Measurements from ENCODE around the gene PARK7. TPM values are rescaled to one million over a fixed set of nuclear protein-coding genes. Genes with fewer than 3 reads are reported as not detected.

The PARK7 gene
- total RNA-seq, 1 experiment from 2014 or later: 257 TPM

DNA sequence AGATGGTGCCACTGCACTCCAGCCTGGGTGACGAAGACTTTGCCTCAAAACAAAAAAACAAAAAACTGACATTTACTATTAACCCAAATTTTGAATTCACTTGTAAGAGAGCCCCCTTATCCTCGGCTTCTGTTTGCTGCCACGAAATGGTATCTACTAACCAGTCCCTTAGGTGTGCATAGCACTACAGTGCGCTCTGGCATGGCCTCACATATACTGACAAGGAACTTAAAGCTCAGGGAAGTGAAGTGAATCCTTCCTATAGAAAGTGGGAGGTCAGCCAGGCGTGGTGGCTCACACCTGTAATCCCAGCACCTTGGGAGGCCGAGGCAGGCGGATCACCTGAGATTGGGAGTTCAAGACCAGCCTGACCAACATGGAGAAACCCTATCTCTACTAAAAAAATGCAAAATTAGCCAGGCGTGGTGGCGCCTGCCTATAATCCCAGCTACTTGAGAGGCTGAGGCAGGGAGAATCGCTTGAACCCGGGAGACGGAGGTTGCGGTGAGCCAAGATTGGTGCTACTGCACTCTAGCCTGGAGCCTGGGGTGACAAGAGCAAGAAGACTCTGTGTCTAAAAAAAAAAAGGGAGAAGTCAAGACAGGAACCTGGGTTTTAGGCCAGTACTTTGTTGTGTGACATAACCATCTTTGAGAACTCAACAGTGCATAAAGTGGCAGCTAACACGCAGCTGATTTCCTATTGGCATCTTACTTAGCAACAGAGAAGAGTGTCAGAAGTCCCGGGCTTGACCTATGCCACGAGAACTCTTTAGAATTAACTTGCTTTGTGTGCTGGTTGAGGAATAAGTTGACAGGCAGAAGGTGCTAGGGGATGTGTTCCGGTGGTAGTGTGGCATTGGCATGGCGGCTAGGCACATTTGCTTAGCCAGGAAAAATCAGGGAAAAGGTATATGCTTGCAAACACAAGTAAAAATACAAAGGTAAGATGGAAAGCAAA is 47.8 kb downstream of the PARK7 start:
- no peak for DNase-seq (ENCODE audit: low read depth)

DNA sequence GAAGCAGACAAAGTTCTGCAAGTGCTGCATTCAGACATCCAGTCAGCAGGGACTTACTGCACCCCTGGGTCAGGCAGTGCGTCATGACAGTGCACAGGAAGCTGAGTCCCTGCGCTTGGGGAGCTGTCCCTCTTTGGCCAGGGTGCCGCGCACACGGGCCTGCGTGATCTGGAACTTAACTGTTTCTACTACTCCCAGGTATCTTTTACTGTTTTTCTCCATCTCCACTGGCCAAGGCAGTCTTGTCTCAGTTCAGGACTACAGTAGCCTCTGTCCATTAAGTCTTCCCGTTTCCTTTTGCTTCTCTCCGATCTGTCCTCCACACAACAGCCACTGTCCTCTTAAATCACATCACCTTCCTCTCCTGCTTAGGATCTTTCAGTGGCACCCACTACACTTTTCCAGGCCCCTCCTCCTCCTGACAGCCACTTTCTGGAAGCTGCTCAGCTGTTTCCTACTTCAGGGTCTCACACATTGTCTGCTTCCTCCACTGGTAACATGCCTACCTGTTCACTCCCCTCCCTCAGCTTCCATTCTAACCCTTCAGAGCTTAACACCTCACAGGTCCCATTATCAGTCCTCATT is 48.7 kb downstream of the PARK7 start:
- no peak for DNase-seq (ENCODE audit: low read depth)

DNA sequence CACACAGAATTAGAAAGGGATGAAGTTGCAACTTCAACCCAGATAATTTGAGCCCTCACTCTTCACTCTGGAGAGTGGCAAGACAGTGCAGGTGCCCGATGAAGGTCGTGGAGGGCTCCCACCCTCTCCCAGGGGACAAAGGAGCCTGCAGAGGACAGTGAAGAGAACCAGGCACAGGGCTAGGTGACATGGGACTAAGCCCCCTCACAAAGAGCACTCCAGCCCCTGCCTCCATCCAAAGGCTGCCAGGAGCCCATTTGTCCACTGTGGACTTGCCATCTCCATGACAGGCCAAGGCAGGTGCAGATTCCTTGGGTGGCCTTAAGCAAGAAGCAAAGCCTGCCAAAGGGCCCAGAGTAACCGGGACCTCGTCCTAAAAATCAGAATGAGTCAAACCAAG is 49.5 kb downstream of the PARK7 start:
- DNase-seq (ENCODE audit: low read depth): peak; percentile 69

DNA sequence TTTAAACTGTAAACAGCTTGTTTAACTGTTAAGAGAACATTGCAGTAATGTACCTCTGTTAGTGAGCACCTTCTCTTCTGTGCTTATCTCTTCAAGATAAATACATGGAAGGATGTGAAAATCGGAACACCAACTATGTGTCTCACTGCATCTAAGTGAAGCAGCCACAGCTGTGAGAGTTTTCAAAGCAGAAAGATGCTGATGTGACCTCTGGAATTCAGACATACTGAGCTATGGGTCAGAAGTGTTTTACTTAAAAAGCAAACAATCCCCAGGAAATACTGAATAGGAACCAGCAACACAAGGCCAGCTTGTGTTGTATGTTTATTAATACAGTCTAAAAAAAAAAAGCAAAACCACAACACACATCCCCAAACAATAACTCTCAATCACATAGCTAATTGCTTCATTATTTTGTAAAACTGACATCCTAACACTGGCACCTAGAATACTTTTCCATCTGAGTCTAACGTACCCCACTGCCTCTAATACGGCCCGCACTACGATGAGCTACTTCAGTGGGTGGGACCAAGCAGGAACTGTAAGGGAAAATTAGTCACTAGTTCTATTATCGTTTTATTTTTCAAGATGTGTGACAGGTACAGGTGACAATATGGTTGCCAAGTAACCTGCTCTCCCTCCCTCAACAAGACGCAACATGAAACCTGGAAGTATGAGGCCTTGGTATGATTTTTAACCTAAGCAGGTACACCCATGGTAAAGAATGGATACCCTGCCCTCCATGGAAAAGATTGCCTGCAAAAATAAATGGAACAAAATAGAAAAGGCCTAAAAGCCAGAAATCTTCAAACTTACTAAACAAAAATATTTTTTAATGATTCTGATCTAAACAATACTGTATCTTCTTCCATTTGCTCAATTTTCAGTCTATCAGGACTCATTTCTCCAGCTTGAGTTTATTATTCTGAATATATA is 50.7 kb downstream of the PARK7 start:
- no peak for DNase-seq (ENCODE audit: low read depth)

DNA sequence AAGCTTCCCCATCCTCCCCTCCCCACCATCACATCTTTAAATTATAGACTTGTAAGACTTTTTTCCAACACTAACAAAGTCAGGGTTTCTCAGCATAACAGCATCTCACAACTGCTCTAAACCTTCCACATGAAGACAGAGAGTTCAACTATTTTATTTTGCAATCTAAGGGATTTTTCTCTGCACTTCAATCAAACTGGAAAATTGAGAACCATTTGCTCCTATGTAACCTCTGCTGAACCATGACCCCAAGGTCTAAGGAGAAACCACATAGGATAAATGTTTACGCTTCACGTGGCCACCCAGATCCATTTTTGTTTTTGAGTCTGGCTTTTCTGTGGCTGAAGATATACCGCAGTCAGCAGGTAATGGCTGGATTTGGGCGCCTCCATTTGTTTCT is 51.4 kb downstream of the PARK7 start:
- no peak for DNase-seq (ENCODE audit: low read depth)

DNA sequence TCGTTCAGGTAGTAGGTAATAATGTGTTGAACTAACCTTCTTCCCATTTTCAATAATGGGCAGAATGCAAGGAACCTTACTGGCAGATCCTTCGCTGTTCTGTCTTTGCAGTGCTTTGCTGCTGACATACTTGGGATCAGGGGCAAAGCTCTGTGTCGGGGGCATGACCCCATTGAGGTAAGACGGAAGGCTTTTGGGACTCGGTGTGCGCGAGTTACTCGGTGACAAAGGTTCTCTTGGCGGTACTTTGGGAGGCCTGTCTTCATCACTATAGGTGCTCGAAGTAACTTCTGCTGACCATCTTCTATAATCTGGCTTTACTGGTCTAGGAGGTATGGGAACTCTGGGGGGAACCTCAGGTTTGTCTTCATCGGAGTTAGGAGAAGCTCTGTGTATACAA is 51.9 kb downstream of the PARK7 start:
- no peak for DNase-seq (ENCODE audit: low read depth)

DNA sequence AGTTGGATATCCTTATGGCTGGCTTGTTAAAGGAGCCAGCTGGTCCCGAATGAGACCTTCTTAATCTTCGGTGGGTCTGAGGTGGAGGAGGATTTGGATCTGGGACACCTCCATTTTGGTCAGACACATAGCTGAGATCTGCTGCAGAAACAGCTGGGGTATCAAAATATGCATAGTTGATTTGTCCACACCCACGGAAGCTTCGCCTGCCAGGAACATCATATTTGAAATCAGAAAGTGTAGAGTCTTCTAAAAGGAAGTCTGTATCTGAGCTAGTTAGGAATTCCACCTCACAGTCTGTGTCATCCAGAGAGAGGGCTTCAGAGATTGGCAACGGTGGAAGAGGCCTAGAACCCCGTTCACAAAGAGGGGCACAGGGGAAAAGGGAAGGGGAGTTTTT is 52.3 kb downstream of the PARK7 start:
- DNase-seq (ENCODE audit: low read depth): no peak

DNA sequence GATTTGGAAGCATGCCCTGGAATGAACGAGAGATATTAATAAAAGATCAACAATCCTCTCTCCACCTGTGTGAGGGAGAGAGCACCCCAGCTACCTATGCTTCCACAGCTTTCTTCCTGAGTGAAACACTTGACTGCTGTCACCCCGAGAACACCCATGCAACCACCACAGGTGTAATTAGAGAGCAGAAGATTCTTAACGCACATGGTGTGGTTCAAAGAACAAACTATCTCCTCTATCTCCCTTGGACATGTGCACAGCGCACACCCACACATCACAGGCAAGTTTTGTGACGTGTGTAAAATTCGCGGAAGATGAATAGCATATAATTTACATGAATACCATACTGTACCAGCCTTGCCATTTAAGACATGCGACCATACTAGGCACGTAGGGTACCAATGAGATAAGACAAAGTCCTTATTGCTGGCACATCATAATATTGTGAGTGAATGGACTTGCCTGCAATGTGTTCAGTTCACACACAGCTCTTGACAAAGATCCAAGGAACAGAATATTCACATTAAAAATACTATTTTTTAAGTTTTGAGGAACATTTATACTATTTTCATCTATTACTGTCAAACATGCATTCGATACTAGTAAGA is 53.0 kb downstream of the PARK7 start:
- DNase-seq (ENCODE audit: low read depth): no peak

DNA sequence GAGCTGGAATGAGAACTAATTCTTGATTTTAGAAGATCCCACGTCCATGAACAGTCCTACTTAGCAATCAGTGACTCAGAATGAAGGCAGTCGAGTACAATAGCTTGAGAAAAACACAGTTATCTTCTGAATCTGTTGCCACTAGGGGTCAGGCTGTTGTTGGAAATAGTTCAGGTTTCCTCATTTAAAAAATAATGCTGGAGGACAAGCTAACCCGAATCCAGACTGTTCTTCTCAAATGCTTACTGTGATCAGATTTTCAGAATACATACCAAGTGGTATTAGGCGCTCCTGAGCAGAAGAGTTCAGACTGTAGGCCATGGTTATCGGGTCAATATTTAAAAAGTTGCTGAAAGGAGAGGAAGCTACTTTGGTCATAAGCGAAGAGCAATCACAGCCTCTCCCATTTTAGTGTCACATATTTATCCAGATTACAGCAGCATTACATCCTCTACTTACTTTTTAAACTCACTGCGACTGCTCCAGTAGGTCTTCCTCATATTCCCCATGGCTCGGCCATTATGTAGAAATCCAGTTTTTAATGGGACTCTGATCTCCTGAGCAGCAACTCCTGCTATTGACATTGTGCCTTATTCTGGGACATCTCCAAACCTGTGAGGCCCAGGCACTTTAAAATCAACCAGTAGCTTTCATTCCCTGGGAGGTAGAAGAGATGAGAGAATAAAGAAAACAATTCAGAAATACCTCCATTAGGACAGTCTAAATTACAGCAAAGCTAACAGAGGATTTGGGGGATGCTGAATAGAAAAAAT is 53.7 kb downstream of the PARK7 start:
- peak; percentile 89 for DNase-seq (ENCODE audit: low read depth)

DNA sequence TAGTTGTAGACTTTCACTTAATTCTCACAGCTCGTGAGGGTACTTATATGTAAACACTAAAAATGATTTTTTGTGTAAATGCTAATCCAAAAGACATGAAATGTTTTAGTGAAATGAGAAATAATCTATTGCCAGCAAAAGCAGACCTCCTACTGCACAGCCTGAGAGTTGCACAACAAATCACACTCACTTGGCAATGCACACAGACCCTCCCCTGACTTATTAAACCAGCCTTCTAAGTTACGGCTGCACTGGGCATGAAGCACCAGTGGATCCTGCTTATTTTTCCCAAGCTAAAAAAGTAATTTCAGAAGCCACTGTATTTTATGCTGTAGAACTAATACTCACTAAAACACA is 54.3 kb downstream of the PARK7 start:
- DNase-seq (ENCODE audit: low read depth): no peak

DNA sequence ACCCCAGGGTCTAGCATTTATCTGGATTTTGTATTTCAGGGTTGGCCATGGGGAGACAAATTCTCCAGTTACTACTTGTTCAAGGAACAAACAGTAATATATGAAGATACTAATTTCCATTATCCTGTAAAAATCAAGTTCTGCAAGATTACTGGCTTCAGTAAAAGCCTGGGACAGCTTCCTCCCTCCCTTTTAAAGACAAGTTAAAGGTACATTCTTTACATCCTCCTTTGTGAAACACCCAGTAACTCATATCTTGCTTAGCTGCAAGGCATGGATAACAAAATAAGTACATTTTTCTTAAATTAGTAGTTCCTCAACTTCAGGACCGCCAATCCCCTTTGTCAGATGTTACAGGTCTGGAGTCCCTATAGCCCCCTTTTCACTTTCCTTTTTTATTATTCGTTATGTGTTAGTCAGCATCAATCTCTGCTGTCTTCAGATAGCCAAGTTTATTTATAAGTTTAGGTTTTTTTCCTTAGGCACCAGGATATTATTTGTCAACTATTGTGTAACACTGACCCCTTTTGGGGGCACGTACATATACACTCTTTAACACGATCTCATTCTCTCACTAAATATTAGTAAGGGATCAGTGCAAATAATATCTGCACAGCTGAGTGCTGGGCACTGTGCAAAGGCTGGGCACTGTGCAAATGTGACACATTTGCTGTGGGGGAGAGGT is 54.8 kb downstream of the PARK7 start:
- no peak for DNase-seq (ENCODE audit: low read depth)

DNA sequence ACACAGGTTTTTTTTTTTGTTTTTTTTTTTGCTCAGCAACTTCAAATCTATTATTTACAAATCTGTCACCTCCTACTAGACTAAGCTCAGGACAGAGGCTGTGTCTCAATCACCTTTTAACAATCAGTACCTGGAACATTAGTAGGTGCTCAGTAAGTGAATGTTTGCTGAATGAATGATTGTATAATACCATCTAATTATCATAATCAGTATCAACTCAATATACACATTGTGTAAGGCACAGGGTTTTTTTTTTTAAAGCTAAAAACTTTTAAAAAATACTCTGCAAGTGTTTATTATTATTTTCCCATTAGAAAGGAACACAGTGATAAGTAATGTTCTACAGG is 55.4 kb downstream of the PARK7 start:
- no peak for DNase-seq (ENCODE audit: low read depth)

DNA sequence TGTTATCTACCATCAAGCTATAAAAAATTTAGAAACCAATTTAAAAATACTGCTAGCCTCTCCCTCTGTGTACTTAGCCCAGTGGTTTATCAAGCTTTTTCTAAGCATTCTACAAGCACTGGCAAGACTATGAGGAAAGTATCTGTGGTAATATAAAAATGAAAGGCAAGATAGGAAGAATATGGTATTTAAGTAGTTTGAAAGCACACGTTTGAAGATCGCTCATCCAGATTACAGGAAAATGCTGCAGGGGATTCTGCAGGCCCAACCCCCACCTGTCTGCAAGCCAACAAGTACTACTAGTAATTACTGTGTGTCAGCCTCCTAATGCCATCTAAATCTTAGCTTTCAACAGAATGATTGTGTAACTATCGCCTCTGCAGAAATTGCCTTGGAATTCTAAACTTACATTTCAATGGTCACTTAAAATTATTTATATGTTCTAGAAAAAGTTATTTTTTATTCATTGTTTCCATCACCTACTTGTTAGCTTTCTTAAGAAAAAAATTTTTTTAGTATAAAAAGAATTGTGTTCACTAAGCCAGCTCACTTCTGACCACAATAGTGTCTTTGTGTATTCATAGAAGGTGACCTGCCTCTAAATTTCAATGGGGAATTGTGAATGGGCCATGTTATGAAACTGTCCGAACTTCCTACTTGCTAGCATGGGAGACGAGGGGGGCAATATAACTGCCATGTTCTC is 56.1 kb downstream of the PARK7 start:
- no peak for DNase-seq (ENCODE audit: low read depth)

DNA sequence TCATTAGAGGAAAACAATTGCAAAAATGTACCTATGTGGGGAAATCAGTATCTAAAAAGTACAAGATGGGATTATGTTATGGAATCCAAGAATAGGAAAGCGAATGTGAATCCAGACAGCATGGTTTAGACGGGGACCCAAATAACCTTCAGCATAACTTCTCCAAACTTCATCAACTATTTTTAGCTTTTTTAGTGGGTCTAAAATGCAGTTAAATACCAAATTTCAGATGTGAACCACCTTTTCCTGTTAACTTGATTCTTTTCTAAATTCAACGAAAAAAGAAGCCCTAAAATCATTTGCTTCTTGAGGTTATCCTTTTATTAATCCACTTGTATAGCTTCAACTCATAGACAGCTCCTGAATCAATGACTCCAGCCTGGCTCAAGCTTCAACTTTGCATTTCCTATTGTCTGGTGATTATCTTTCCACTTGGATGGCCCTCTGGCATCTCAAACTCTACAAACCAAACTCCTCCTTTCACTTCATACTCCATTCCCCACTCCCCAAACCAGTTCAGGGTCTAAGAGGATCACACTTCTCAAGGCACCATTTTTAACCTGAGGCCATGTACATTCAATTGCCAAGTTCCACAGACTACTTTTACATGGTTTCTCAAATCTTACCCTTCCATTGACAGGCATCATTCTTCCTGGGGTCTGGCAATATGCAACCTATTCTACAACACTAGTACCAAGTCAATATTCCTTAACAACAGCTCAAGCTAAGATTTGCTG is 57.1 kb downstream of the PARK7 start:
- no peak for DNase-seq (ENCODE audit: low read depth)

DNA sequence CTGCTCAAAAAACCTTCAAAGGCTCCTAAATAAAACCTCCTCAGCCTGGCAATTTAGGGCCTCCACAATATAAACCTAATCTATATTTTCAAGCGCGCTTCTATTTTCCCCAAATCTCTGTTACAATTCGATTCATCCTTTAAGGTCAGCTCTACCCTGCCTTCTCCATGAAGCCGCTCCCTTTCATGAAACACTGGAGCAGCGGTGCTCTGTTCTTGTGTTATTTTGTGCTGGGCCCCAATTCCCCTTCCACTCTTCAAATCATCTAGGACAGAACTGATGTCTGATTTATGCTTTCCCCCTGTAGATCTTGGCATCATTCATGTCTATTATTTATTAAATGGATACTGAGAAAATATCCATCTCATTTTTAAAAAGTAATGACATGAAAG is 57.7 kb downstream of the PARK7 start:
- DNase-seq (ENCODE audit: low read depth): no peak

DNA sequence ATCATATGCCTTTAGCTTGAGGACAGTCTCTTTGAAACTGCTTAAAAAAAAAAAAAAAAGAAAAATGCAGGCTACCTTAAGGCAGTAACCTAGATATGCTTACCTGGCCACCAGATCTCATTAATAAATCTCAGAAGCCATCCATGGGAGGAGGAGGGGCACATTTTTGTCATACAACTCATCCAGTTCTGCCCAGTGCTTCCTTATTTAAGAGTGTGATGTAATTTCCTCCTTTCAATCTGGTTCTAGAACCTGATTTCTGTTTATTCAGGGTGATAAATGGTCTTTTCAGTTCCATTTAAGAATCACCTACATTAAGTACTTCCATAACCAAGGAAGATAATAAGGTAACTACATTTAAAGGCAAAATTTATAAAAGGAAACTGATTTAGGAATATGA is 58.5 kb downstream of the PARK7 start:
- peak; percentile 58 for DNase-seq (ENCODE audit: low read depth)

DNA sequence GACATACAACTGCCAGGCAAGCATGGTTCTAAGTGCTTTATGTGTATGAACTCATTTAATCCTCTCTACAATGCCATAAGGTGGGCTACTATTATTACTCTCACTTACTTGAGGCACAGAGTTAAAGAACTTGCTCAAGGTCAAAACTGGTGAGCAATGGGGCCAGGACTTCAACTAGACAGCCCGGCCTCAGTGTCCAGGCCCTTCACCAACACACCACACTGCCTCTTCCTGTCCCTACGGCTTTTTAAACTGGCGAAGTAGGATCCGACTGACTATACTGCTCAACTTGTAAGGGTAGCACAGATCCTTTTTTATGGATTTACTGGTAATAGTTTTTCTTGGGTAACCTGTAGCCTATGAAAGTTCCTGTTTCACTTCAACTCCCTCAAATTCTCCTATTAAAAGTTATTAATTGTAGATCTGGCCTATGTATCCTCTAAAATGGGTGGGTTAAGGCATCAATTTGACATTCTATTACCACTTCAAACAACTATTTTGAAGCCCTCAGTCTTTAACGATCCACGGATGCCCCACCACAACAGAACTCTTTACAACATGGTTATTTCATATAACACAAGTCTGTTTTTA is 60.3 kb downstream of the PARK7 start:
- DNase-seq (ENCODE audit: low read depth): no peak

DNA sequence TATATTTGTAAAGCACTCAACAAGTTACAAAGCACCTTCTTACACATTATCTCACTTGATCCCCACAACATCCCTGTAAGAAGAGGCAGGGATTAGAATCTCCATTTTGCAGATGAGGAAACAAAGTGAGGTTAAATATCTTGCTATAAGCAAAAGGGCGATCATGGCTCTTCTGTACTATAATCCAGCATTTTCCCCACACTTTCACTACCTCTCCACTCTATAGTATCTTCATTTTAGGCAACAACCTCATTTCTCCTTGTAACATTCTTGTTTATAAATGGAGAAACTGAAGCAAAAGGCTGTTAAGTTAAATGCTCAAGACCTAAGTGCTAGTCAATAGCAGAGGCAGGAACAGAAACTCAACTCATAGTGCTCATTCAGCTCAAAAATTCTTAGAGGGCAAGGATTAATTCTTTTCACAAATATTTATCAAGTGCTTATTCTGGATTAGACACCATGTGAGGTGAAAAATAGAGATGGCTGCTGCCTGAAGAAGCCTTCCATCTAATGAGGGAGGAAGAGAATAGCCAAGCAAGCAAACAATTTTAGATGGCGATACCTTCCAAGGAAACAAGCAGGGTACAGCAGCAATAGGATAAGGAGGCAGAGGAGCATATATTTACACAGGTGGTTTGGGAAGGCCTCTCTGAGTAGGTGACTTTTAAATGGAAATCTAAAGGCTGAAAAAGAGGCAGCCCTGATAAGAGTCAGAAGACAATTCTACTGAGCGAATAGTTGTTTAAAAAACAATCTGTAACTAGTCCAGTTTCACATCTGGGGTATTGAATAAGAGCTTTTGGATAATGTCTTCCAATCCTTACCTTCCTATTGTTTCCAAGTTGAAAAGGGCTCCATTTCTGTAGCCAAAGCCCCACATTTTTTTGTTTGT is 61.1 kb downstream of the PARK7 start:
- peak; percentile 19 for DNase-seq (ENCODE audit: low read depth)
